Femur (tissue), 1 donor: ENCODE results near the gene DKK3.

Source experiments
- DNase-seq: peaks from one replicate; pipeline ENCODE4 v3.0.0-alpha.2; 2017

The DKK3 gene

DNA sequence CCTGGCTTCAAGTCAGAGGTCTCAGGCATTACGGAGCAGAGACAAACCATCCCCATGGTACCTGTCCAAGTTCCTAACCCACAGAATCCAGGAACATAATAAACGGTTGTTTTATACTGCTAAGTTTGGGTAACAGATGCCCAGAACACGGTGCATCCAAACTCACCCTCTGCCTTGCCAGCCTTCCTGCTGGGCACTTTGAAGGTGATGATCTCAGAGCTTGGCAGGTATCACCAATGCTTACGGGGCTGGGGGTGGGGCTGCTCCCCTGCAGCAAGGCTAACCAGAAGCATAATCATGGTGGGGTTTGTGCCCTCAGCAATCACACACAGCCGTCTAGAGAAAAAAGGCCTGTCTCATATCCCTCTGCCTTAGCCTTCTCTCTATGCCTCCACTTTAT is 27.1 kb downstream of the DKK3 start:
- DNase-seq: no peak

DNA sequence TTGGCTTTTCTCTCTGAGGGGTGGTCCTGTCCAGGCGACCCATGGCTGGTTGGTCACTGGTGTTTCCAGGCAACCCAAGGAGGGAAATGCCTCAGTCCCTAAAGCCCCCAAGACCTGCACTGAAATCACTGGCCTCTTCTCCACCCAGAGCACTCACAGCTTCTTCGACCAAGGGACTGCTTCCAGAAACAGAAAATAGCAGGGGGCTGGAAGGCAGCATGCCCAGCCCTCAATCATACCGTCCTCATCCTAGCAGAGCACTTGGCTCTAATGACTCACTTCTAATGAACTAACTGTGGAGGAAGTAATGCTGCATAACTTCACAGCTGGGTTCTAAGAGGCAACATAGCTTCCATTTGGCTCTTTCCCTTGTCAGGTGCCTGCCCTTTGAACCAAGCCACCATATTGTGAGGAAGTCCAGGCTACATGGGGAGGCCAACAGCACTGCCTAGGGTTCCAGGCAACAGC is 27.6 kb downstream of the DKK3 start:
- no peak for DNase-seq

DNA sequence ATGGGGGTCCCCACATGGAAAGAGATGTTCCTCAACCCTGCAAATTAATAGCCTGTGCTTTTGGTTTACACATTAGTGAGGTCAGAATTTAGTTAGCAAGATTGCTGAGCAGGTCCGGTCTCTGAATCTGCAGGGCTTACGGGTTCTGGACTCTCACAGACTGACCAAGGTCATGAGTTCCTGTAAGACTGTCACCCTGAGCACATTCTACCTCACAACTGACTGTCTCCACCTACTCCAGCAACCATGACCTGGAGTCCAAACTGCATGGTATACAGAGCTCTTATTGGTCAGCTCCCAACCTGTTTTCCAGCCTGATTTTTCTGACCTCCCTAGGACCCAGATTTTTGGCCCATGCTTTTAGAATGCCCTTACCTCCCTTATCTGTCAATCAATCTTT is 28.2 kb downstream of the DKK3 start:
- no peak for DNase-seq

DNA sequence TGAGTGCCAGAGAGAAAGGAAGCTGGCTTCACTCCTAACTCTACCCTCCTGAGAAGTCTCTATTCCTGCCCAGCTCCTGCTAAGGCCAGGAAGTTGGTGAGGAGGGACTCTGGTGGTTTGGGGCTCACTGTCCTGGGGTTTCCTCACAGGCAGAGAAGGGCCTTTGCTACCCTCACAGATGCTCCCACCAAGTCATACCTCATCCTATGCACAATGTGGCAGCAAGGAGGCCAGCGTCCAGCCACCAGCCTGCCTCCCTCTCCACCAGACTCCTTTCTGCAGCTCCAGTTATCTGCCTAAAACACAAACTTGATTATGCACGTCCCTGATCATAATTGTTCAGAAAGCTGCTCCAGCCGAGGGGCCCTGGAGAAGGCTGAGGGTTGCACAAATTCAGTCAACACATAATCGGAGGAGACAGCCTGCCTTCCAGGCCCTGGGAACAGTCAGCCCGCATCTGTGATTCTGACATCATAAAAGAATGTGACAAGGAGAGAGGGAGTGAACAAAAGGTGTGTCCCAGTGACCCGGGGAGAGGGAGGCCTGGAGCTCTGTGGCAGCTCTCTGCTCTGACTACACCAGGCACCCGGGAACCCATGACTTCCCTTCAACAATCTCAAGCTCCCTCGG is 28.8 kb downstream of the DKK3 start:
- peak; percentile 61 for DNase-seq

DNA sequence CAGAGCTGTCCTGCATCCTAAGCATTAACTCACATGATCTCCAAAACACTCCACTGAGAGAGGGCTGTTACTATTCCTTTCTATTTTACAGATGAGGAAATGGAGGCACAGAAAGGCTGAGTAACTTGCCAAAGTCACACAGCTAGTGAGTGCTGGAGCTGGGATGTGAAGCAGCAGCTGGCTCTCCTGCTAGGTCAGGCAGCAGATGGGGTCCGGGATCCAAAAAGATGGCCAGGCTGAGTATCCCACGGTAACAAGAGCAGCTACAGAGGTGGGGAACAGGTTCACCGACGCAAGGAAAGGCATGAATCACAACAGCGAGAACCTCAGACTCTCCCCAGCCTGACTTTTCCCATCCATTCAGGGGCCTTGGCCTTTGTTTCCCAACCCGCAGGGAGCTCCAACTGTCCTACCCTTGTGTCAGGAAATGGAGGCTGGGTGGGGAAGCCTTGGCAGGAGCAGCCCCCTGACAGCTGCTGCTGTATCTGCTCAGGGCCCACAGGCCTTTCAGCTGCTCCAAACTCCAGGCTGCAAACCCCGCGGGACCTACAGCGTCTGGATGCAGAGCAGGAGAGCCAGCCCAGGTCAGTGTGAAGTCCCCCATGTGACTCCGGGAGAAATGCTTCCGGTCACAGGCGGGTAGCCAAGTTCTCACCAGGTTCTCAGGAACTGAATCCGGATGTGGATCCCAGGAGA is 29.5 kb downstream of the DKK3 start:
- DNase-seq: peak; percentile 87

DNA sequence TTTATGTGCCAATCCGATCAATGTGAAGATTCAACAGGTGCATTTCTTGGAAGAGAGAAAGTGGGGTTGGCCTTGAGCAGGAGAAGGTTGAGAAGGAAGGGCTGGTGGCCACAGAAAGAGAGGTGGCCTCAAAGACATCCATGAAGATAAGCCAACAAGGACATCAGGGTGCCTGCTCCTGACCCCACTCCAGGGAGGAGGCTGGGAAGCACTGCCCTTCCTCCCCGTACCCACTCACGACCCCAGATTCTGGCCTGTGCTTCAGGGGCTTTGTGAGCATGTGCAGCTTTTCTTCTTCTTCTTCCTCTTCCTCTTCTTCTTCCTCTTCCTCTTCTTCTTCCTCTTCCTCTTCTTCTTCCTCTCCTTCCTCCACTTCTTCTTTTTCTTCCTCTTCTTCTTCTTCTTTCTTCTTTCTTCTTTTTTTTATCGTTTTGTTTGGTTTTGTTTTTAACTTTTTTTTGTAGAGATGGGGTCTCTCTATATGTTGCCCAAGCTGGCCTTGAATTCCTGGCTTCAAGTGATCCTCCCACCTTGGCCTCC is 30.3 kb downstream of the DKK3 start:
- DNase-seq: no peak

DNA sequence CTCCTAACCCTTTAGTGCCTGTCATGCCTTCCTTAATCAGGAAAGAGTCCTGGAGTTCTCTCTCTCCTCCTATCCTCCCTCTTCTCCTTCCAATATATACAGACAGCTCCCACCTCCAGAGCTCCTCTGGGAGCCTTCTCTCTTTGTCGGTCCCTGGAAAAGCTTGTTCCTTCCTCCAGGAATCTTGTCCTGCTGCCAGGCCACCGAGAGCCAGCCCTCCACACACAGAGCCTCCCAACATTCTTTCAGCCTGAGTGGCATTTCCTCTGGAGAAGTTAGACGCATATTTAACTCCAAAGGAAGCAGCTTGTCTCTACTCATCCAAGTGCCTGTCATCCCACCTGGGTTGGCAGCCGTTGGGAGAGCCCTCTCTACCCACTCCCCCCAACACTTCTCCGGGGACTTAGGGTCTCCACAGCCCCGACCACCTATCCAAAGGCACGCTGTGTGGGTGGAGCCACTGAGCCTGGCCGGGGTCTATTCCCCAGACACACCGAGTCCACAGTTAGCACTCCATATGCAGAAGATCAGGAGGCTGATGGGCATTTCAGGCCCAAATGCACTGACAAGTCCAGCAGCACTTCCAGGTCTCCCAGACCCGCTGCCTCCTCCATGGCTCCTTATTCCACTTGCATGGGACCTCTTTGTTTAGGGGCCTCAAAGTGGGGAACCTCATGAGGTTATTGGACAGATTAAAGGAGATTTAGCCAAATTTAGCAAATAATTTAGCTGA is 31.1 kb downstream of the DKK3 start:
- DNase-seq: peak; percentile 90

DNA sequence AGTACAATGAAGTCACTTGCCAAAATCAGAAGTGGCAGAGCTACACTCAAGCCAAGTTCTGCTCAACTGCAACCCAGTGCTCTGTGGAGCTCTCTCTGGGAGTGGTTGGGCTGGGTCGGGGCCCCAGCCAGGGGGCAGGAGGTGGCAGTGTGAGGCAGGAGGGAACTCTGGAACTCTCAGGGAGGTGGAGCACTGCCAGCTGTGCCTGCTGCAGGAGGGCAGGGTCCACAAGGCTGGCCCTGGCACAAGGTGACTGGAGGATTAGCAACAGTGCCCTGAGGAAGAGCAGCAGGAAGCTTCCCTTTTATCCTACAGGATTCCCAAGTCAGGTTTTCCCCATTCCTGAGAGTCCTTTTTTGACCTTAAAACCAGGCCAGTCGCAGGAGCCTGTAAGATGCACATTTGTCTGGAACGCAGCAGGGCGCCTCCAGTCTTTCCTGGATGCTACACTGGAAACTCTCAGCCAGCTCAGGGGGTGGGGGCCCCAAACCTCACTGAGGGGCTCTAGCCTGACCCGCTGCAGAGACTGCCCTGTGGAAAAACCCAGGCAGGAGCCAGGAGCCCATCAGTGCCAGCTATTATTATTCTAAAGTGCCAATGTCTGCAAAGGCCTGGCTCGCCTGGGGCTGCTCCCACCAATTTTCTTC is 31.8 kb downstream of the DKK3 start:
- DNase-seq: peak; percentile 85

DNA sequence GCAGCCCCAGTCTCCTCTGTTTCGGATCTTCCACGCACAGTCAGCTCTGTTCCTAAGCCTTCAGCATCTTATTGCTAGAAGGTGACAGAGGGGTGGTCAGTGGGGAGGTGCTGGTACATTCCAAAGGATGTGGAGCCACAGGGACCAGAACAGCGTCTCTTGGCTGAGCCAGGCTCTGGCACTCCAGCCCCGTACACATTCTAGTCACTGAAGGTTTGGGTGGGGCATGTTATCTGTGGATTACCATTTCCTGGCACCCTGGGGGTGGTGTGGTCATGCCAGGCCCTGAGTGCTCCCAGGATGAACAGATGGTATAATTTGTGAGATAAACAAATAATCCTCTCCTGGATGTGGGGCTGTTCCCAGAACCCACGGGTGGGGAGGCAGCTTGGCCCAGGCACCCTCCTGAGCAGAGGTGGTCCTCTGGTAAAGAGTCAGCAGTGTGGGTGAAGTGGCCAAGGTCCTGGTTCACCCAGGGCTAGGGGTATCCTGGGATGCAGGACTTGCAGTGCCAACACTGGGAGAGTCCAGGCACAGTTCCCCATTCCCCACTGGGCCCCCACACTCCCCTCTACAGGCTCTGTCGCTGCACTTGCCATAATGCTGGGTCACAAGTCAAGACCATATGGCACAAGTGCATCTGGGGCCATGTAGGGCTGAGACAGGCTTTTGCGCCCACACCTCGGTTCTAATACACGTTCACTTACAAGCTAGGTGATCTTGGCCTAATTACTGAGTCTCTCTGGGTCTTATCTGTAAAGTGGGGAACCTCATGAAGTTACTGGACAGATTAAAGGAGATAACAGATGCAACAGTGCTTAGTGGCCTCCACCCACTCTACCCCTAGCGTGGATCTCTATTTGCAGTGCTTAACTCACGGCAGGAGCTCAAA is 33.0 kb downstream of the DKK3 start:
- DNase-seq: no peak

DNA sequence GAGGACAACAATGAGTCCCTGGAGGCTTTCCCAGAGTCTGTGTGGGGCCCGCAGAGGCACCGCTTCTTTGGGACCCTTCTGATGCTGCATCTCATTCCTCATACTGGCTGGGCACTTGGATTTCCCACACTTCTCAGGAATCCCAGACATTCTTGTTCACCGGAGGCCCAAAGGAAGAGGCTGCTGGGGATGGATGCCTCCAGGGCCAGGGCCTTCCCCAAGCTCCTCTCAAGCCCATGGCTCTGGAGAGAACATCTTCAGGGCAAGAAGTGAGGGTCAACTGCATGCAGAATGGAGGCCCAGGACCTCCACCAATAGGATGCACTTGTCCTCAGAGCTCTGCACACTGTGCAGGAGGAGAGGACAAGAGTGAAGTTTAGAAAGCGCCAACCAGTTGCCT is 34.6 kb downstream of the DKK3 start:
- no peak for DNase-seq

DNA sequence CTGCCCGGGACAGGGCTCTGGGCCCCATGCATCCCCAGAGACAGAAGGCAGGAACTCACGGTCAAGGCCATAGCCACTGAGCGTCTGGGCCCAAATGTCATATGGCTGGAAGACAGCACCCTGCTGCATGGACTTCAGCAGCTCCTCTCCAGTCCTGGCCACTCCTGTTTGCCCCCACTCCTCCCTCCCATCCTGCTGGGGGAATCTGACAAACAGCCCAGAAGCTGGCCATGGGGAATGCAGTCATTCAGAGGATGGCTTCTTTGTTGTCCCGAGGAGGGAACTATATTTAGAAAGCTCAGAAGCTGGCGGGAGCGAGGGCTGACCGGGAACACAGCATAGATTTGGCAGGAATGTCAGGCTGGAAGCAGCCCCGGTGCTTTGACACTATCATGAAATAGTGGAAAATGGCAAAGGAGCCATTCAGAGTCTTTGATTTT is 35.0 kb downstream of the DKK3 start:
- DNase-seq: peak; percentile 93

DNA sequence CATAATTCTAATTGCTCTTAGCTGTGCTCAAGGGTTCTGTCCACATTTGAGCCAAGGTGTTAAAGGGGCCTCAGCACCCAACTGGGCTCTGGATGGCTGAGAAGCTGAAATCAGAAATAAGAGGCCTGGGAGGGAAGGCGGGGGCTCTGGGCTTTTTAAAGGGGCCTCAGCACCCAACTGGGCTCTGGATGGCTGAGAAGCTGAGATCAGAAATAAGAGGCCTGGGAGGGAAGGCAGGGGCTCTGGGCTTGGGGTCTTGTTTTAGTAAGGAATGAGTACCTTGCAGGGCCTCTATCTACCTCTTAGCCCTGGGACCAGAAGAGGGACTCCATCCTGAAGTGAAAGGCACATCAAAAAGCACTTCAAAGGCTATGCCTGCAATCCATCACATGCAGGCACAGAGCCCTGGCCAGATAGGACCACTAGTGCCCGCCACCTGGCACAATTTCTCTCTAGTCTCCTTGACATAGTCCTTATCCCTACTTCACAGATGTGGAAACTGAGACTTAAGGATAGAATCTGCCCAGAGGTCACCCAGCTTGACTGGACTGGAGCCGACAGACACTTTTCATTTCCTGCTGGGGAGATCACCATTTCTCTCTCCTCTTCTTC is 35.6 kb downstream of the DKK3 start:
- no peak for DNase-seq

DNA sequence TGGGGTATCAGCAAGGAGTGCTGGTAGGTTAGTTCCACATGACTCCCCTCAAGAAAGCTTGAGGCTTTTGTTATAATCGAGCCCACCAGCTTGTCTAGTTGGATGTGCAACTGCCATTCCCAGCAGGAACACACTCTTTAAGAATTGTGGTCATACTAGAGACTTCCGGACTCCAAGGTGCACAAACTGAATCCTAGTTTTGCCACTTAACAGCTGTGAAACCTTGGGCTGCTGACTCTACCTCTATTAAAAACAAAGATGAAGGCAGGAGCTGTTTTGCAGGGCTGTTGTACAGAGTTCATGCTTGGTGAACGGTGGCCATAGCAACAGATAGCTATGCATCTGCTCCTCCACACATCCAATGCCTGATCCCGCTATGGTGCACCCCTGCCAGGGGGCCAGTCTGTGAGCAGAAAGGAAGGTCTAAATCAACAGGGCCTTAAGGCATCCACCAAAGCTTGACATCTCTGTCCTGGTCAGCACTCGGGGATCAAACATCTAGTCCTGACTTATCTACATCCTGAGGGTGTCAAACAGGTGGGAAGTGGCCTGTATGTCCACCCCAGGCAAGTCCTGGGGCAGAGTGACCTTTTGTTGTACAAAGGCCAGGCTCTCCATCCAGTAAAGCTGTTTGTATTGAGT is 36.4 kb downstream of the DKK3 start:
- no peak for DNase-seq

DNA sequence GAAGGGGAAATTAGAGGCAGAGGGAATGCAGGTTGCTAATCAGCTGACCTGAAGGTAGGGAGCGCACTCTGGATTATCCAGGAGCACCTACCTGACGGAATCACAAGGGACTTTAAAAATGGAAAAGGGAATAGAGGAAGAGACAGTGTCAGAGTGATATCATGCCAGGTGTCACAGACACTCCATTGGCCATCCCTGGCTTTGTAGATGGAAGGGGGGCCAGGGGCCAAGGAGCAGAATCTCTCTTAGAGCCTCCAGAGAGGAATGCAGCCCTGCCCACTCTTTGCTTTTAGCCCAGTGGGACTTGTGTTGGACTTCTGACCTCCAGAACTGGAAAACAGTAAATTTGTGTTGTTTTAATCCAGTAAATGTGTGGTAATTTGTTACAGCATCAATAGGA is 37.9 kb downstream of the DKK3 start:
- no peak for DNase-seq

DNA sequence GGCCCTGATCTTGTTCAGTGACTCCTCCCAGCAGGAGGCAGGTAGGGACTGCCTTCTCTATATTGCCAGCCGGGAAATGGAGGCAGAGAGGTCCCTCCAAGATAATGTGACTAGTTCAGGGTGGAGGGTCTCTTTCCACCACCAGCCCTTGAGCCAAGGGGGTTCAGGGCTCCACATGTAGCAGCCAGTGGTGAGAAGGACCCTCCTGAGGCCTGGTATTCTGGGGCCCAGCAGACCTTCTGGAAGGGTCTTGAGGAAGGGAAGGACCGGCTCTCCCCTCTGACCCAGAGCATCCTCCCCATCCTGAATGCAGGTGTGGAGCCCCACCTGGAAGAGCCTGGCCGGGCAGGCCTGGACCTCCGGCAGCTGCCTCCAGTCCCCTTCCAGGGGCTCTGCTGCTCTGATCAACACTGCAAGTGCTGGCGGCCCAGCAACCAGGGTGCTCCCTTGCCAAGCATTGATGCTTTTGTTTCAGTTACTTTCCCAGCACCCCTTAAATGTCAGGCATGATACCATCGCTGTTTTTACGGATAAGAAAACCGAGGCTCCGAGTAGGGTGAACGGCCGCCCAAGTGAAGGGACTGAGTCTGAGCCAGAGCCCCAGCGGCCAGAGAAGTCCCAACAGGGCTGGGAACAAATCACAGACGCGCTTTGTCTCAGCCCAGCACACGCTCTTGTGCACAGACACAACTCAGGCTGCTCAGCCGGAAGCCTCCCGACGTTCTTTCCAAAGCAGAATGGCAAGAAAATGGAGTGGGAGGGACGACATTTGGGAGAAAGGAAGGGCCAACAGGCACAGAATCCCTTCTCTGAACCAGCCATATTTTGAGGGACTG is 38.8 kb downstream of the DKK3 start:
- DNase-seq: no peak

DNA sequence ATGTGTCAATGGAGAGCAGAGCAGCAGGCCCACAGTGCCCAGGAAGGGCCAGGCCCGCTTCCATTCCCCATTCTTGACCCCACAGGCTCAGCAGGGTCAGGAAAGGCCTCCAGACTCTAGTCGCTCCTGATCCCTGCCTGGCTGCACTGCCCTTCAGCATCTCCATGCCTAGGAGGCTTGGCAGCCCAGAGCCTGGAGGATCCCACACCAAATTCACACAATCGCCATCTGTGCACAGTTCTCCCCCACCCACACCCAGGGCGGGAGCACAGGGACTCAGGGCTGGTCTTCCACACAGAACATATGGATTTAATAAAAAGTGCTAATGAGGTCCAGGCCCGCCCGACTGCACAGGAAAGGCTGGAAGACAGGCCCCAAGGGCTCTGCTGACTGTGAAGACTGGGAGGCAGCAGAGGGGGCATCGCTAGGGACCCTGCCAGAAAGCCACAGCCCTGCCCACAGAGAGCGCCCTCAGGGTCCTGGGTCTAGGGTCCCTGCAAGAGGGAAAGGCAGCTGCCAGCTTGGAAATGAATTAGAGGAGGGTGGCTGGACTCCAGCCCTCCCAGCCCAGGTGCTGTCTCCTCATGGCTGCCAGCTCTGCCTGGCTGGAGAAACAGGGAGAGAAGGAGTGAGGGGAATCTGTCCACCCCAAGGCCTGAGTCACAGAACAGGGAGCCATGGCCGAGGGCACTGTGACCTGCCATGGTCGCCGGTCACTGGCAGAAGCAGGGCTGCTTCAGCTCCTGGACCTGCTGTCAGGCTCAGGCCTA is 39.7 kb downstream of the DKK3 start:
- peak; percentile 86 for DNase-seq

DNA sequence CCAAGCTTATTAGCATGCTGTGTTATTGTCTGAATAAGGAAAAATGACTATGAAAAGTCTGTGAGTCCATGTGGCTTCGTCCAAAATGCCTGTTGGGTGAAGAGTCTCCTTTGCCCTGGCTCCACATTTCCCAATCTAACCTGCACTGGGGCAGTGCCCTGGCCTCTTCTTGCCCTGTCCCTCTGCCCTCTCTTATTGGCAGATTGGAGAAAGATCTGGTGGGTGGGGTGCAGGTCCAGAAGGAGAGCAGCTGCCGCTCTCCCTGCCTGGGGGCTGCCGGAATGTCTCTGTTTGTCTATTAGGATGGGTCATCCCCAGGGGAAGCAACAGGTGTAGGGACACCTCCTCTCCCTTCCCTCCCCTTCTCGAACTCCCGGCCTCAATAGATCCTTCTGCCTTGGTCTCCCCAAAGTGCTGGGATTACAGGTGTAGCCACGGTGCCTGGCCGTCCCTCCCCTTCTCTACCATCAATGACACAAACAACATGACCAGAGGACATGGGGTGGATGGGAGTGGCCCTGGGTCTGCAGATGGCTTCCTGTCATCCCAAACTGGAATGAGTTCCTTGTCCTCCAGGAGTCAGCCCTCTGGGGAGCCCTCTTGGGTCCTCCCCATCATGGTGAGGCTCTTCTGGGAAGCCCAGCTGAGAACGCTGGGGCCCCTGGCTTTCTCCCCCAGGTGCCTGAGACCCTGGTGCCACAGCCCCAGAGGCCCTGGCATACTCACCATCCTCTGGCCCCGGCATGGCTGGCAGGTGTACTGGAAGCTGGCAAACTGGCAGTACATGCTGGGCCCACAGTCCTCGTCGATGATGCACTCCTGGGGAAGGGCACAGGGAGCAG is 40.5 kb downstream of the DKK3 start:
- DNase-seq: no peak
